Measurements from ENCODE around the gene IGSF8. TPM values are rescaled to one million over a fixed set of nuclear protein-coding genes. Genes with fewer than 3 reads are reported as not detected.

The IGSF8 gene
- total and polyA plus RNA-seq, 9 donors, result 7.3 to 45.6 (median 34.2) TPM

DNA sequence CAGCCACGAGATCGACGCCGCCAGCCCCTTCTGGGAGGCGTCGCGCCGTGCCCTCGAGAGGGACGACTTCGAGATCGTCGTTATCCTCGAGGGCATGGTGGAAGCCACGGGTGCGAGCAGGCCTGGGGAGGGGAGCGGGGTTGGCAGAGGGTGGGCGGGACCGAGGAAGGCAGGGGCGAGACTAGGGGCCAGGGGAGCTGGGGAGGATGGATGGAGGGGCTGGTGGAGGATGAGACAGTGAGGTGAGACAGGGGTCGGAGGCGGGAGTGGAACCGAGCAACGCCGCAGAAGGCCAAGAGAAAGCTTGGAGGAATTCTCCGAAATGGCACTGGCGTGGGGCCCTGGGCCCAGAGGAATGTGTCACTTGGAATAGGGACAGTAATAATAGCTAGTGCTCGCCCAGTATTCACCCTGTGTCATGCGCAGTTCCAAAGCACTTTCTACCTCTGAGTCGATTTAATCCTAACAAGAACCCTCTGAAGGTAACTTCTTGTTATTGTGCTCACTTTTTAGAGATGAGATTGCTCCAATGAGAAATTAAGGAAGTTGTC is 13.6 kb downstream of the IGSF8 start:
- H3K4me3 ChIP-seq, result no peak overlapping the region
- intact Hi-C loops (cut with DNase I), result no loop called here
- H3K4me1 ChIP-seq (ENCODE audit: insufficient read depth), result peaks cover 4% of the 10 kb centered on the region
- H3K36me3 ChIP-seq, result no peaks in the 10 kb centered on the region
- 80 to 86% (median 84%) methylated on average over 30 of the region's 30 CpGs for WGBS, 3 donors
- no peak overlapping the region for H3K27ac ChIP-seq
- no peaks in the 10 kb centered on the region for H3K9me3 ChIP-seq
- DNase-seq, result no peak
- no peaks in the 10 kb centered on the region for H3K27me3 ChIP-seq
- TF ChIP-seq EP300 (IDR thresholded peaks at IDR 0.05), result no peak
- TF ChIP-seq POLR2A (IDR thresholded peaks at IDR 0.05), result no peak
- TF ChIP-seq, protein P1, sequence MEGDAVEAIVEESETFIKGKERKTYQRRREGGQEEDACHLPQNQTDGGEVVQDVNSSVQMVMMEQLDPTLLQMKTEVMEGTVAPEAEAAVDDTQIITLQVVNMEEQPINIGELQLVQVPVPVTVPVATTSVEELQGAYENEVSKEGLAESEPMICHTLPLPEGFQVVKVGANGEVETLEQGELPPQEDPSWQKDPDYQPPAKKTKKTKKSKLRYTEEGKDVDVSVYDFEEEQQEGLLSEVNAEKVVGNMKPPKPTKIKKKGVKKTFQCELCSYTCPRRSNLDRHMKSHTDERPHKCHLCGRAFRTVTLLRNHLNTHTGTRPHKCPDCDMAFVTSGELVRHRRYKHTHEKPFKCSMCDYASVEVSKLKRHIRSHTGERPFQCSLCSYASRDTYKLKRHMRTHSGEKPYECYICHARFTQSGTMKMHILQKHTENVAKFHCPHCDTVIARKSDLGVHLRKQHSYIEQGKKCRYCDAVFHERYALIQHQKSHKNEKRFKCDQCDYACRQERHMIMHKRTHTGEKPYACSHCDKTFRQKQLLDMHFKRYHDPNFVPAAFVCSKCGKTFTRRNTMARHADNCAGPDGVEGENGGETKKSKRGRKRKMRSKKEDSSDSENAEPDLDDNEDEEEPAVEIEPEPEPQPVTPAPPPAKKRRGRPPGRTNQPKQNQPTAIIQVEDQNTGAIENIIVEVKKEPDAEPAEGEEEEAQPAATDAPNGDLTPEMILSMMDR (IDR thresholded peaks at IDR 0.05), result no peak

DNA sequence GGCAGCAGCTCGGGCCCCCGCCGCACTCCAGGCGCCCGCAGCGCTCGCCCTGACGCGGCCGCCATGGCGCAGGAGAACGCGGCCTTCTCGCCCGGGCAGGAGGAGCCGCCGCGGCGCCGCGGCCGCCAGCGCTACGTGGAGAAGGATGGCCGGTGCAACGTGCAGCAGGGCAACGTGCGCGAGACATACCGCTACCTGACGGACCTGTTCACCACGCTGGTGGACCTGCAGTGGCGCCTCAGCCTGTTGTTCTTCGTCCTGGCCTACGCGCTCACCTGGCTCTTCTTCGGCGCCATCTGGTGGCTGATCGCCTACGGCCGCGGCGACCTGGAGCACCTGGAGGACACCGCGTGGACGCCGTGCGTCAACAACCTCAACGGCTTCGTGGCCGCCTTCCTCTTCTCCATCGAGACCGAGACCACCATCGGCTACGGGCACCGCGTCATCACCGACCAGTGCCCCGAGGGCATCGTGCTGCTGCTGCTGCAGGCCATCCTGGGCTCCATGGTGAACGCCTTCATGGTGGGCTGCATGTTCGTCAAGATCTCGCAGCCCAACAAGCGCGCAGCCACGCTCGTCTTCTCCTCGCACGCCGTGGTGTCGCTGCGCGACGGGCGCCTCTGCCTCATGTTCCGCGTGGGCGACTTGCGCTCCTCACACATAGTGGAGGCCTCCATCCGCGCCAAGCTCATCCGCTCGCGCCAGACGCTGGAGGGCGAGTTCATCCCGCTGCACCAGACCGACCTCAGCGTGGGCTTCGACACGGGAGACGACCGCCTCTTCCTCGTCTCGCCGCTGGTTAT is 14.2 kb downstream of the IGSF8 start:
- peaks cover 4% of the 10 kb centered on the region for H3K4me1 ChIP-seq (ENCODE audit: insufficient read depth)
- no peaks in the 10 kb centered on the region for H3K9me3 ChIP-seq
- H3K4me3 ChIP-seq, result peak overlapping the region; percentile 21
- H3K27ac ChIP-seq, result no peak overlapping the region
- TF ChIP-seq, protein P1 (IDR thresholded peaks at IDR 0.05), result peak; percentile 29 to 45 (median 37)
- TF ChIP-seq EP300 (IDR thresholded peaks at IDR 0.05), result no peak
- peak; percentile 43 to 77 (median 62) for DNase-seq
- whole genome bisulfite sequencing, 3 donors, result 20 to 29% (median 22%) methylated on average over 88 to 96 of the region's 96 CpGs
- no peaks in the 10 kb centered on the region for H3K27me3 ChIP-seq
- H3K36me3 ChIP-seq, result no peaks in the 10 kb centered on the region
- intact Hi-C loops (cut with DNase I), result no loop called here

DNA sequence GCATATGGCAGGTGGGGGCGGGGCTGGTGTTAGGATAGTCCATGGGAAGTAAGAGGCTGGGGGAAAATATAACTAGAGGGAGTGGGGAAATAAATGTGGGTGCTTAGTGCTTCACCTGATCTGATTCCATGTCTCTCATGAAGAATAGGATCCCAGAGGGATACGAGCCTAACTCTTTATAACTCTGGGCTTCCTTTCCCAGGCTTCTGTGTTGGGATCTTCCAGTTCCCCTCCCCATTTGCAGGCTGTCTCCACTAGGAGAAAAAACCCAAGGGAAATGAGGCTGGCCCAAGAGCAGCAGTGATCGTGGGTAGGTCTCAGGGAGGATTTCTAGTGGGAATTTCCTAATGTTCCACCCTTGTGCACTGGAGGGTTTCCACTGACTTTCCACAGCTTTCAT is 15.5 kb downstream of the IGSF8 start:
- Histone ChIP-seq H3K27ac (no peak overlapping the region), H3K4me1 (ENCODE audit: insufficient read depth) (peaks cover 4% of the 10 kb centered on the region), H3K27me3 (no peaks in the 10 kb centered on the region), H3K36me3 (no peaks in the 10 kb centered on the region), H3K4me3 (no peak overlapping the region), H3K9me3 (no peaks in the 10 kb centered on the region)
- intact Hi-C loops (cut with DNase I), result no loop called here
- TF ChIP-seq EP300 (IDR thresholded peaks at IDR 0.05), result no peak
- no peak for TF ChIP-seq POLR2A (IDR thresholded peaks at IDR 0.05)
- TF ChIP-seq, protein P1 (IDR thresholded peaks at IDR 0.05), result no peak
- no peak for DNase-seq
- WGBS, 3 donors, result 62 to 70% (median 66%) methylated on average over 3 of the region's 3 CpGs

DNA sequence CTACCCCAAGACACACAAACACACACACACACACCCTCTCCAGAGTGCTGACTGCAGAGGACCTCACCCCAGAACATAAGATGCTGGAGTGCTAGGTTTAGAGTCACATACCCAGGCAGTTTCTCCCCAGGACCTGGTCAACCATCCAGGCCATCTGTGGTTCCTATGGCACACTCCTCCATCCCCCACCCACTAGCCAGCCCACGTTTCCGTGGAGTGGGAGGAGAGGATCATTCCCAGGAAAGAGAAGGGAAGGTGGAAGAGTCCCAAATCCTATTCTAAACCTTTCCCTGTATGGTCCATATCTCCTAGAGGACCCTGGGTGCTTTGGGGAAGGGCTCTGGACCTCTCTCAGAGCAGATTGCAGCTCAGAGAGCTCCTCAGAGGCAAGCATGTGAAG is 15.9 kb downstream of the IGSF8 start:
- TF ChIP-seq, protein P1 (IDR thresholded peaks at IDR 0.05), result no peak
- TF ChIP-seq EP300 (IDR thresholded peaks at IDR 0.05) (no peak), POLR2A (IDR thresholded peaks at IDR 0.05) (no peak)
- Histone ChIP-seq H3K4me3 (no peak overlapping the region), H3K9me3 (no peaks in the 10 kb centered on the region), H3K4me1 (ENCODE audit: insufficient read depth) (peaks cover 4% of the 10 kb centered on the region), H3K27ac (no peak overlapping the region), H3K27me3 (no peaks in the 10 kb centered on the region), H3K36me3 (no peaks in the 10 kb centered on the region)
- intact Hi-C loops (cut with DNase I), result no loop called here
- no peak for DNase-seq
- 26 to 48% (median 27%) methylated on average over 2 of the region's 2 CpGs for WGBS, 3 donors

Data from ovary (tissue), 9 donors.